Measurements from ENCODE around the gene EARS2. TPM values are rescaled to one million over a fixed set of nuclear protein-coding genes. Genes with fewer than 3 reads are reported as not detected.

The EARS2 gene
- total RNA-seq, 1 donor from 2014 or later, result 21.1 TPM

DNA sequence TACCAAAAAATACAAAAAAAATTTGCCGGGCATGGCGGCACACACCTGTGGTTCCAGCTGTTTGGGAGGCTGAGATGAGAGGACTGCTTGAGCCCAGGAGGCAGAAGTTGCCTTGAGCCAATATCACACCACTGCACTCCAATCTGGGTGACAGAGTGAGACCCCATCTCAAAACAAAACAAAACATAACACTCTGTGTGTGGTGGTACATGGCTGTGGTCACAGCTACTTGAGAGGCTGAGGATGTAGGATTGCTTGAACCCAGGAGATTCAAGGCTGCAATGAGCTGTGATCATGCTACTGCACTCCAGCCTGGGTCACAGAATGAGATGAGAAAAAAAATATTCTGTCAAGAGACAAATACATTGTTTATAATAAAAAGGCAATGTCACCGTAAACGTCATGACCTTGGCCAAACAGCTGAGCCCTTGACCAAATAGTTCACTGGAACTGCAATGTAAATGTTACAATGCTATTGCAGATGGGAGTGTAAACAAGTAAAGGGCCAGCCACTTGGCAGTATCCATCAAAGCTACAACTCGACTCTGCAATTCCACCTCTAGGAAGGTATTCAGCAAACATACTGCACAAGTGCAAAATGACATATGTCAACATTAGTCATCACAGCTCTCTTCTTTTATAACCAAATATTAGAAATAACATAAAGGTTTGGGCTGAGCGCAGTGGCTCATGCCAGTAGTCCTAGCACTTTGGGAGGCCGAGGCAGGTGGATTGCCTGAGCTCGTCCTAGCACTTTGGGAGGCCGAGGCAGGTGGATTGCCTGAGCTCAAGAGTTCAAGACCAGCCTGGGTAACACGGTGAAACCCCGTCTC is 16.9 kb downstream of the EARS2 start:
- TF ChIP-seq CTCF (IDR thresholded peaks at IDR 0.05; ENCODE audit: borderline replicate concordance), result no peak
- Histone ChIP-seq H3K36me3 (peaks cover 86% of the 10 kb centered on the region), H3K4me1 (no peaks in the 10 kb centered on the region), H3K9me3 (replicated peaks) (no peaks in the 10 kb centered on the region), H3K27me3 (ENCODE audit: low read depth) (no peaks in the 10 kb centered on the region), H3K4me3 (no peak overlapping the region), H3K27ac (replicated peaks) (no peak overlapping the region)
- no peak for DNase-seq
- intact Hi-C loops (cut with micrococcal nuclease), result no loop called here

GRCh38 chr16:23538919-23539278 is 18.3 kb downstream of the EARS2 start:
- H3K27me3 ChIP-seq (ENCODE audit: low read depth), result no peaks in the 10 kb centered on the region
- H3K4me1 ChIP-seq, result no peaks in the 10 kb centered on the region
- peaks cover 86% of the 10 kb centered on the region for H3K36me3 ChIP-seq
- intact Hi-C loops (cut with micrococcal nuclease), result no loop called here
- no peak for TF ChIP-seq CTCF (IDR thresholded peaks at IDR 0.05; ENCODE audit: borderline replicate concordance)
- H3K4me3 ChIP-seq, result no peak overlapping the region
- no peaks in the 10 kb centered on the region for H3K9me3 ChIP-seq (replicated peaks)
- H3K27ac ChIP-seq (replicated peaks), result no peak overlapping the region
- DNase-seq, result no peak

DNA sequence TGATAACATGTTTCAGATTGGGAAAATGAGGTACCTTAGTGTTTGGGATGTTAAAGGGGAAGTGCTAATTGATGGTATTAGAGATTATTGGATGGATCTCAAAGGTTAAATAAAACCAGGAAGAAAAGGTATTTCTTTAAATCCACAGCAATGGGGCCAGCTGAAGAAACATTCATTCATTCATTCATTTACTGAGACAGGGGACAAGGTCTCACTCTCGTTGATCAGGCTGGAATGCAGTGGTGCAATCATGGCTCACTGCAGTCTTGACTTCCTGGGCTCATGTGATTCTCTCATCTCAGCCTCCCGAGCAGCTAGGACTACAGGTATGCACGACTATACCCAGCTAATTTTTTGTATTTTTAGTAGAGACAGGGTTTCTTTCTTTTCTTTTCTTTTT is 19.8 kb downstream of the EARS2 start:
- no peaks in the 10 kb centered on the region for H3K27me3 ChIP-seq (ENCODE audit: low read depth)
- no peaks in the 10 kb centered on the region for H3K4me1 ChIP-seq
- H3K36me3 ChIP-seq, result peaks cover 86% of the 10 kb centered on the region
- H3K27ac ChIP-seq (replicated peaks), result no peak overlapping the region
- no peak overlapping the region for H3K4me3 ChIP-seq
- no peak for DNase-seq
- intact Hi-C loops (cut with micrococcal nuclease), result no loop called here
- TF ChIP-seq CTCF (IDR thresholded peaks at IDR 0.05; ENCODE audit: borderline replicate concordance), result no peak
- no peaks in the 10 kb centered on the region for H3K9me3 ChIP-seq (replicated peaks)

DNA sequence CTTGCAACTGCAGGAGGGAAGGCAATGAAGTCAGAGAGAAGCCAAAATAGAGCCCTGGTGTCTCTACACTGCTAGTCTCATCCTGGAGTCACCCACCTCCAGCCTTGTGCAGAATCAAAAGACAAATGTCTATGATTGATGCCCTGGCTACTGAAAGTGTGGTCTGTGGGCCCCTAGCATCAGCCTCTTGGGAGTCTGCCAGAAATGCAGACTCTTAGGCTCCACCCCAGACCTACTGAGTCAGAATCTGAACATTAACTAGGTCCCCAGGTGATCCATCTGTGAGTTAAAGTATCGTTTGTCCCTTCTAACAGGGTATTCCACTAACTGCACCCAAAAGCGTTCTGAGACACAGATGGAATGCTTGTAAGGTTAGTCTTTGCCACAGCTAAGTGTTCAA is 21.2 kb downstream of the EARS2 start:
- Histone ChIP-seq H3K27ac (replicated peaks) (no peak overlapping the region), H3K27me3 (ENCODE audit: low read depth) (no peaks in the 10 kb centered on the region), H3K36me3 (peaks cover 91% of the 10 kb centered on the region), H3K9me3 (replicated peaks) (no peaks in the 10 kb centered on the region), H3K4me3 (no peak overlapping the region), H3K4me1 (no peaks in the 10 kb centered on the region)
- no peak for DNase-seq
- TF ChIP-seq CTCF (IDR thresholded peaks at IDR 0.05; ENCODE audit: borderline replicate concordance), result no peak
- intact Hi-C loops (cut with micrococcal nuclease), result no loop called here

DNA sequence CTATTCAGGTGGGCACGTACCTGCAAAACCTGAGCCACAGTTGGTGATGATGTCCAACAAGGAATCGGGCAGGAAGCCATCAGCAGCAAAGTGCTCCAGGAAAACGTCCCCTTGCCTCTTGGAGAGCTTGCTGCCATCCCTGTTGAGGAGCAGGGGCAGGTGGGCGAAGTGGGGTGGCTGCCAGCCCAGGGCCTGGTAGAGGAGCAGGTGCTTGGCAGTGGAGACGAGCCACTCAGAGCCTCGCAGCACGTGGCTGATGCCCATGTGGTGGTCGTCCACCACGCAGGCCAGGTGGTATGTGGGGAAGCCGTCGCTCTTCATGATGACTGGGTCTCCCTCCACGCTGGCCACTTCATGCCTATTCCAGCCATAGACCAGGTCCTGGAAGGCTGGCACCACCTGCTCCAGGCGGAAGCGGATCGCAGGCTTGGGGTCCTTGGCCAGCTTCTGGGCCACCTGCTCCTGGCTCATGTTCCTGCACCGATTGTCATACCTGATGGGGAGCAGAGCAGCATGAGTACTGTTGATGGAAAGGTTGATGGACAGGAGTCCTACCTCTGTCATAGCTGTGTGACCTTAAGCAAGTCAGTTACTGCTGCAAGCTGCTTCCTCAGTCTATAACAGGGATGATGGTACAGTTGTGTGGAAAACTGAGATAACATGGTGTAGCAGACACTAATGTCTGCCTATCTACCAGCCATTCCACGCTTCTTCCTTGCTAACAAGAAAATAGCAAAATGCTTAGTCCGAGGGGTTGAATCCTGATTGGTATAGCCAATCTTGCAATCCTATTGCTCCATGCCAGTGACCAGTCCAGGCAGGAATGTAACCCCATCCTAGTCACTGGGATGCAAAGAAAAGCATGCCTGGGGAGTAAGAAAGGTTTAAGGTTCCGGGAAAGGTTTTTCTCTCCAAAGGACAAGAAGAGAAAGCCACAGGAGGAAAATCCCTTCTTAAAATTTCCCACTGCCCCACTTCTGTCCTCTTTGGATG is 22.0 kb downstream of the EARS2 start:
- no peak for TF ChIP-seq CTCF (IDR thresholded peaks at IDR 0.05; ENCODE audit: borderline replicate concordance)
- intact Hi-C loops (cut with micrococcal nuclease), result no loop called here
- no peak for DNase-seq
- no peak overlapping the region for H3K4me3 ChIP-seq
- no peaks in the 10 kb centered on the region for H3K27me3 ChIP-seq (ENCODE audit: low read depth)
- H3K36me3 ChIP-seq, result peaks cover 88% of the 10 kb centered on the region
- no peak overlapping the region for H3K27ac ChIP-seq (replicated peaks)
- no peaks in the 10 kb centered on the region for H3K9me3 ChIP-seq (replicated peaks)
- no peaks in the 10 kb centered on the region for H3K4me1 ChIP-seq

All from left ventricle myocardium inferior (tissue), 1 donor.